Measurements from ENCODE around the gene ATG7. TPM values are rescaled to one million over a fixed set of nuclear protein-coding genes. Genes with fewer than 3 reads are reported as not detected.

The ATG7 gene
- polyA plus RNA-seq, 2 of the 4 experiments (the other 2 are of a cell fraction) = 27.2 to 41.2 TPM

GRCh38 chr3:11498177-11498576, 226.0 kb downstream of the ATG7 start (continued):
- no peak for TF ChIP-seq USF2 (IDR thresholded peaks at IDR 0.05)
- TF ChIP-seq MYC (IDR thresholded peaks at IDR 0.05; ENCODE audit: borderline replicate concordance, low read length) = no peak
- TF ChIP-seq NPAS2 (CRISPR knock-in tag; IDR thresholded peaks at IDR 0.05; ENCODE audit: borderline replicate concordance) = no peak
- no peak for TF ChIP-seq ZC3H11A (IDR thresholded peaks at IDR 0.05)
- TF ChIP-seq CEBPB (IDR thresholded peaks at IDR 0.05) = no peak
- no peak for TF ChIP-seq ZSCAN20 (CRISPR knock-in tag; IDR thresholded peaks at IDR 0.05)
- no peak for TF ChIP-seq POLR2AphosphoS2 (conservative IDR thresholded peaks at IDR 0.05; ENCODE audit: low read length)

GRCh38 chr3:11498646-11499045, 226.4 kb downstream of the ATG7 start:
- peak; percentile 77 to 91 for ATAC-seq
- Histone ChIP-seq H3K4me3 (no peak overlapping the region), H3K4me2 (peak overlapping the region; percentile 38), H3K9me3 (no peaks in the 10 kb centered on the region), H3K4me1 (peaks cover 11% of the 10 kb centered on the region), H3K27ac (peak overlapping the region in 1 of 2 experiments; percentile 66; a peak in 3 of 6 replicates)
- ChIA-PET POLR2A (no interaction called here), CTCF (interaction anchor here (1.4 kb wide), 1 partner anchor 36 kb away, joined by 3 read pairs; no protein-coding TSS in a partner anchor)
- WGBS (ENCODE audit: missing lambda C conversion rate) = 38% methylated on average over 1 of the region's 1 CpG
- DNase-seq (ENCODE audit: low read depth in 1 of 2, low spot score in 1 of 2) = peak in 1 of 2 experiments; percentile 30
- TF ChIP-seq GATA3 (IDR thresholded peaks at IDR 0.05; ENCODE audit: borderline replicate concordance) (no peak), FOSL2 (IDR thresholded peaks at IDR 0.05) (no peak), FOSL2 (CRISPR knock-in tag; IDR thresholded peaks at IDR 0.05) (no peak), EHF (CRISPR knock-in tag; IDR thresholded peaks at IDR 0.05) (no peak), CEBPB (IDR thresholded peaks at IDR 0.05) (no peak), MAFK (IDR thresholded peaks at IDR 0.05; ENCODE audit: partially characterized antibody) (no peak), CTCF (IDR thresholded peaks at IDR 0.05) (no peak), JUN (IDR thresholded peaks at IDR 0.05) (no peak), ESRRA (IDR thresholded peaks at IDR 0.05; ENCODE audit: borderline replicate concordance, low read length) (no peak), CHD2 (IDR thresholded peaks at IDR 0.05; ENCODE audit: low read length, partially characterized antibody) (no peak), ATOH8 (CRISPR knock-in tag; IDR thresholded peaks at IDR 0.05; ENCODE audit: low read depth) (no peak), REST (IDR thresholded peaks at IDR 0.05) (no peak), SREBF2 (IDR thresholded peaks at IDR 0.05) (no peak)
- FAIRE-seq = no peak

Measured in A549 (cell line).